ENCODE data around the gene DHRS4.
"Not testable (repeated sequence)": the region's sequence is repeated elsewhere in the genome, so short reads cannot be mapped to it uniquely, and the experiment has no call there.

Gene DHRS4

GRCh38 chr14:23981951-23982813, 28.6 kb downstream of the DHRS4 start:
- DNase-seq (ENCODE audit: extremely low read depth in 1 of 2, low read depth in 1 of 2), result not testable (repeated sequence)

GRCh38 chr14:23984891-23985602, 31.5 kb downstream of the DHRS4 start:
- no peak for DNase-seq (ENCODE audit: extremely low read depth in 1 of 2, low read depth in 1 of 2)

GRCh38 chr14:23988223-23988606, 34.6 kb downstream of the DHRS4 start:
- not testable (repeated sequence) for DNase-seq (ENCODE audit: extremely low read depth in 1 of 2, low read depth in 1 of 2)

GRCh38 chr14:23988607-23989363, 35.2 kb downstream of the DHRS4 start, which contains the start of gene DHRS4L2:
Gene DHRS4L2, plus strand, starts transcription at chr14:23988929. Its CDS starts 19 bp downstream, at chr14:23988948.
- DNase-seq (ENCODE audit: extremely low read depth in 1 of 2, low read depth in 1 of 2), result peak; percentile 27 to 52

GRCh38 chr14:23989734-23990445, 36.3 kb downstream of the DHRS4 start:
- not testable (repeated sequence) for DNase-seq (ENCODE audit: extremely low read depth in 1 of 2, low read depth in 1 of 2)

- DNase-seq (ENCODE audit: extremely low read depth in 1 of 2, low read depth in 1 of 2), result not testable (repeated sequence)
These were observed 37.4 kb downstream of the DHRS4 start for GRCh38 chr14:23990961-23991360.

GRCh38 chr14:23993042-23993441, 39.5 kb downstream of the DHRS4 start:
- DNase-seq (ENCODE audit: extremely low read depth in 1 of 2, low read depth in 1 of 2), result not testable (repeated sequence)

- not testable (repeated sequence) for DNase-seq (ENCODE audit: extremely low read depth in 1 of 2, low read depth in 1 of 2)
These were observed 42.4 kb downstream of the DHRS4 start for GRCh38 chr14:23996009-23996408.

- not testable (repeated sequence) for DNase-seq (ENCODE audit: extremely low read depth in 1 of 2, low read depth in 1 of 2)
These were observed 43.3 kb downstream of the DHRS4 start for GRCh38 chr14:23996825-23997224.

- not testable (repeated sequence) for DNase-seq (ENCODE audit: extremely low read depth in 1 of 2, low read depth in 1 of 2)
These were observed 46.1 kb downstream of the DHRS4 start for GRCh38 chr14:23999640-24000039.

- DNase-seq (ENCODE audit: extremely low read depth in 1 of 2, low read depth in 1 of 2), result not testable (repeated sequence)
These were observed 47.5 kb downstream of the DHRS4 start for GRCh38 chr14:24001078-24001477.

GRCh38 chr14:24001679-24002078, 48.1 kb downstream of the DHRS4 start:
- not testable (repeated sequence) for DNase-seq (ENCODE audit: extremely low read depth in 1 of 2, low read depth in 1 of 2)

GRCh38 chr14:24006471-24006816, 52.9 kb downstream of the DHRS4 start:
- DNase-seq (ENCODE audit: extremely low read depth in 1 of 2, low read depth in 1 of 2), result not testable (repeated sequence)

- DNase-seq (ENCODE audit: extremely low read depth in 1 of 2, low read depth in 1 of 2), result peak in 1 of 2 donors; percentile 50
These were observed 53.5 kb downstream of the DHRS4 start for GRCh38 chr14:24006817-24007652.

GRCh38 chr14:24011051-24011450, 57.5 kb downstream of the DHRS4 start:
- DNase-seq (ENCODE audit: extremely low read depth in 1 of 2, low read depth in 1 of 2), result no peak

GRCh38 chr14:24012726-24013273, 59.2 kb downstream of the DHRS4 start:
- not testable (repeated sequence) for DNase-seq (ENCODE audit: extremely low read depth in 1 of 2, low read depth in 1 of 2)

GRCh38 chr14:24013654-24014514, 60.3 kb downstream of the DHRS4 start:
- no peak for DNase-seq (ENCODE audit: extremely low read depth in 1 of 2, low read depth in 1 of 2)

- not testable (repeated sequence) for DNase-seq (ENCODE audit: extremely low read depth in 1 of 2, low read depth in 1 of 2)
These were observed 62.2 kb downstream of the DHRS4 start for GRCh38 chr14:24015745-24016144.

Measured in activated CD8-positive, alpha-beta memory T cell treated with anti-CD3 and anti-CD28 coated beads for 1 hour (primary cell).